Gastrocnemius medialis (tissue), 4 donors: ENCODE measurements around the gene RRAGC.

Source experiments
- CTCF ChIP-seq, 5 experiments: fragments of 450-650 bp in 3 of 5; fragments of 200-600 bp in 2 of 5; sonication (generic) in 2 of 5; IDR thresholded peaks in 4 of 5; conservative IDR thresholded peaks in 1 of 5; 1 replicate in 4 of 5; 2 replicates in 1 of 5; pipeline ENCODE4 v1.5.1; 2016 to 2019; ENCODE audit warnings: antibody characterized with exemption in 5 of 5, mild to moderate bottlenecking in 3 of 5, moderate library complexity in 3 of 5
- POLR2A ChIP-seq, 2 donors: fragments of 450-650 bp; IDR thresholded peaks; one replicate each; pipeline ENCODE4 v1.6.1; 2017; ENCODE audit warnings: antibody characterized with exemption in 2 of 2, mild to moderate bottlenecking in 2 of 2, moderate library complexity in 2 of 2

GRCh38 chr1:38791892-38792291, 67.7 kb downstream of the RRAGC start:
- TF ChIP-seq CTCF (IDR thresholded peaks at IDR 0.05 in 4 of 5, conservative IDR thresholded peaks at IDR 0.05 in 1 of 5): no peak
- no peak for TF ChIP-seq POLR2A (IDR thresholded peaks at IDR 0.05)
